T1000 (cell line): Measurements from ENCODE around the gene IL18RAP.

Experiments
- DNase-seq: peaks from one replicate; lab custom pipeline; 2025; ENCODE audit warnings: mixed read lengths; lab: John Stamatoyannopoulos, UW

Gene IL18RAP

GRCh38 chr2:102421890-102422759 is 835 bp upstream of the IL18RAP start:
- DNase-seq = no peak

DNA sequence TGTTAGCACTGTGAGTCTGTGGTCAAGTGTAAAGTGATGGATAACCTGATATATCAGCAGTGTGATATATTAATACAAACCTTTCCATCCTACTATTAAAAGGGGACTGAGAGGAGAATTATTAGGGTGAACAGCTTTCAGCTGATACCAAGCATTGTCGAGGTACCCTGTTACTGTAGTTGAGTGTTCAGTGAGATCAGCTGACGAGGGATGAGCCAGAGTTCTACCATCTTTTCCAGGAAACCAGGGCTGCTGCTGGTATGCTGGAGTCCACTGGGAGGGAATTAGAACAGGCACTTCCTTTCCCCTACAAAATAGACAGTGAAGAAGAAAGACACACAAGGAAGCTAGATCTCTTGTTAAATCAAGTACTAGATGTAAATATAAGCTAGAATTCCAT is 408 bp downstream of the IL18RAP start:
- no peak for DNase-seq

GRCh38 chr2:102424754-102425153 is 1.8 kb downstream of the IL18RAP start:
- no peak for DNase-seq

DNA sequence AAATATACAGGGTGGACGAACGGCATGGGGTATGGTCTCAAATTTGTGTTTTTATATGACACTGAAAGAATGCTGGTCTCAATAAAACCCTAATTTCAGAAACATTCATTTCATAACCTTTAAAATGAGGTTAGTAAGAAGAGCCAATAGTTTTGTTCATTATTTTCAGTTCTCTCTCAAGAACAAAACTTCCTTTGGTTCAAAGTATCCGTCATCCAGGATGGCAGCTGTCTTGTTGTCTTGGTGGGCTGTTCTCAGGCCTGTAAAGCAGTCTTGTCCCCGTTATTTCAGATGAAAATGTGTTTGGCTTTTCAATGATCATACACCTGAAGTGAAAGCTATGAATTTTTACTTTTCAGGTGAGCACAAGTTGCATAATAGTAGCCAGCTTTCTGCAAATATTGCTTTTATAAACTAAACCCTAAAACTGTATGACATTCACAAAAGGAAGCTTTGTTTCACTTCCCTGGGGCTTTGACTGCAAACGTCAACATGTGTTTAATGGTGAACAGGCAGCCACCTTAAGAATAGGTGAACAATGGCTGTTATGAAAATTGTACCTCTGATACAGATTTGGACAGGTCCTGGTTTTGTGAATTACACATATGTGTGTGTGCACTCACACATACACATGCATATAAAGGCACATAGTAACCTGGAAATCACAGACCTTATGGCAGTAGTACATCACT is 2.6 kb downstream of the IL18RAP start:
- no peak for DNase-seq

GRCh38 chr2:102427249-102427648 is 4.3 kb downstream of the IL18RAP start:
- no peak for DNase-seq

GRCh38 chr2:102428573-102428972 is 5.6 kb downstream of the IL18RAP start:
- no peak for DNase-seq

DNA sequence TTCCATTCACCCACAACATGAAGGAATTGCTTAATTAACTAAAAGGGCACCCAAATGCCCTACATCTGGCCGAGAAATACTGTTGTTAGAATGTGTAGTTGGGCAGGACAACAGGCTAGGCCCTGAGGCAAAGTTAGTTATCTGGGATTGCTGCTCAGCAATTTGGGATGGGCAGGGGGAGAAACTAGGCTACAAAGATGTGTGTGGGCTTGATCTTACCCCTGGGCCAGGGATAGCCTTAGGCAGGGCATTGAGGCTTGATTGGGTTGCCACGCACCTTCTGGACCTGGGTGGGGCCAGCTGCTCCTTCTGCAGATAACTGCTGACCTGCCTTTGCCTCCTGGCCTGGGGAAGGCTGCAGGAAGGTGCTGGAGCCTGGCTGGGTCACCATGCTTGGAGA is 9.4 kb downstream of the IL18RAP start:
- no peak for DNase-seq

- DNase-seq = no peak
These were observed 11.2 kb downstream of the IL18RAP start for GRCh38 chr2:102433973-102434654.

- DNase-seq = no peak
These were observed 11.9 kb downstream of the IL18RAP start for GRCh38 chr2:102434655-102435381.

DNA sequence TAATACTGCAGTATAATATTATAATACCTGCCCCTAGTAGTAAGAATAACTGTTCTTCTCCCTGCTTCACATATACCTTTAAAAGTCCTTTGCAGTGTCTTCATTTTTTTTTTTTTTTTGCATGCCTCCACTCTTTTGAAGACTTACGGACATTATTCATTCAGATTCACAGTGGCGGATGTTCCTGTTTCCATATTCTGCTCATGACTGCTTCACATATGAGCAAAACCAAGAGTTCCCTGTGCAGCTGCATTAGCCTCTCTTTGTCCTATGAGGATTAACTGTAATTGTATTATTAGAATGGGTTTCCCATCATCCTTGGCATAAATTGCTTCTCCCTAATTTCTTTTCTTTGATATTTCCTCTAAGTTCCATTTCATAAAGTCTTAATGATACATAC is 12.8 kb downstream of the IL18RAP start:
- no peak for DNase-seq

- DNase-seq = no peak
These were observed 13.4 kb downstream of the IL18RAP start for GRCh38 chr2:102436323-102436722.

GRCh38 chr2:102437122-102437521 is 14.2 kb downstream of the IL18RAP start:
- no peak for DNase-seq

GRCh38 chr2:102438111-102438510 is 15.2 kb downstream of the IL18RAP start:
- no peak for DNase-seq

DNA sequence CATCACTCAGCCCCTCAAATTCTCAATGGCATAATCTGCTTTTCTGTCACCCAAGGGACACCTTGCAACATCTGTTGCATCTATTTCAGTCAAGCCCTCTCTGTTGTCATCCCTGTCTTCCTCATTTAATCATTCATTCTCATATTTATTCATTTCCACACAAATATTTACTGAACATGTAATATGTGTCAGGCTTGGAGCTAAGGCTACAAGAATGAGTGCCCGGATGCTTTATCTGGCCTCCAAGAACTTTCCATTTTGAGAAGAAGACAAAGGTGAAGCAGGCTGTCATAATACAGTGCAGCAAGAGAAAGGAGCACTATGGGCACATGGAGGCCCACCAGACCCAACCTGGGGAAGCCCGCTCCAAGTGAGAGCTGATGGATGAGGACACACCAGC is 15.6 kb downstream of the IL18RAP start:
- DNase-seq = no peak

GRCh38 chr2:102439065-102439695 is 16.2 kb downstream of the IL18RAP start:
- DNase-seq = no peak

DNA sequence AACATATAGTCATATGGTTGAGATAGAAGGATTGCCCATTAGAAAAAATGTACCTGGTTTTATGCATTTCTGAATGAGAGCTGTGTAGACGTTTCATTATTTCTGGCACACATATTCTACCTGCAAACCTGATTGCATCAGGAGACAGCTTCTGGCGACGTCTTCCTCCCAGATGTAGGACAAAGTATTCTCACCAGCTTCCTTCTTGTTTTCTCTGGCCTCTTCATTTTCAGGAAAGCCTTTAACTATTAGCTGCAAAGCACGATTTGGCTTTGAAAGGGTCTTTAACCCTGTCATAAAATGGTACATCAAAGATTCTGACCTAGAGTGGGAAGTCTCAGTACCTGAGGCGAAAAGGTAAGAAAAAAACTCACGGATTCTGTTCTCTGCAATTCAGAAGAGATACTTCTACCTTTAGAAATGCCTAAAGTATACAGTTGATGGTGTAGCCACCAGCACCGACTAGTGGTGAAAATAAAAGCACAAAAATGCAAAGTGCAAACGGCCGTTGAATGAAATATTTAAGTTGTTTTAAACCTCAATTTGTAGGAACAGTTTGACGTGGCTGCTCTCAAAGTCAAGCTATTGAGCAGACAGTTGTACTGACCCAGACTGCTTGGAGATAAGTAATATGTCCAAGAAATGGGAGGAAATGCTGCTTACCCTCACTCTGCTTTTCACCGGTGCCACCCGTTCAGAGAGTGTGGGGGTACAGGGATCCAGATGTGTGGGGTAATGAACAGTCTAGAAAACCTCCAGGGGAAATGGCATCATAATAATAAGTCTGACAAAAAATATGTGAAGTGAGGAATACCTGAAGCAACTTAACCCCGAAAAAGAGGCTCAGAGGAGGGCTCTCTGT is 20.2 kb downstream of the IL18RAP start:
- DNase-seq = no peak

DNA sequence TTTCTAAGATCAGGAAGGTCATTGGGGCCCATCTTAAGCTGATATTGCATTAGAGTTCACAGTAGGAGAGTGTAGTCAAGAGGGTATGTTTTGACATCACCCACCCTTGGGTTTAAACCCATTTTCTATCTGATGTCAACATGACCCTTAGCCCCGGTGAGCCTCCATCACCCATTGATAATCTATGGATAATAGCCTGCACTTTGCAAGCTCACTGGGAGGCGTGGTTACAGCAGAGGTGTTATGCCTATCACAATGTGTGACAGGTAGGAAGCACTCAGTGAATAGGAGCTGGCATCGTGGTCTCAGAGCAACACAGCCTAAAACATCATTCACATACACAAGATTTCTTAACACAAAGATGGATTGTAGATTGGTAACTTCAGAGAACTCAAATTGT is 21.3 kb downstream of the IL18RAP start:
- no peak for DNase-seq

- no peak for DNase-seq
These were observed 24.0 kb downstream of the IL18RAP start for GRCh38 chr2:102446936-102447335.

GRCh38 chr2:102449370-102449974 is 26.5 kb downstream of the IL18RAP start:
- DNase-seq = no peak

- no peak for DNase-seq
These were observed 29.0 kb downstream of the IL18RAP start for GRCh38 chr2:102451968-102452367.
